Astrocyte (in vitro differentiated cells and primary cell): Measurements from ENCODE around the gene SNX5.

Source experiments
- EZH2 ChIP-seq: IDR thresholded peaks from 2 replicates; pipeline ENCODE4 v1.6.1; 2012; ENCODE audit warnings: mild to moderate bottlenecking, low read length, inconsistent platforms; ENCODE audit not compliant: insufficient read depth
- TF ChIP-seq, protein P1 (sequence below): IDR thresholded peaks from 2 replicates; pipeline ENCODE4 v1.5.1; 2011; ENCODE audit warnings: low read depth, mild to moderate bottlenecking, inconsistent platforms, low read length, moderate library complexity; ENCODE audit not compliant: insufficient read depth

DNA sequence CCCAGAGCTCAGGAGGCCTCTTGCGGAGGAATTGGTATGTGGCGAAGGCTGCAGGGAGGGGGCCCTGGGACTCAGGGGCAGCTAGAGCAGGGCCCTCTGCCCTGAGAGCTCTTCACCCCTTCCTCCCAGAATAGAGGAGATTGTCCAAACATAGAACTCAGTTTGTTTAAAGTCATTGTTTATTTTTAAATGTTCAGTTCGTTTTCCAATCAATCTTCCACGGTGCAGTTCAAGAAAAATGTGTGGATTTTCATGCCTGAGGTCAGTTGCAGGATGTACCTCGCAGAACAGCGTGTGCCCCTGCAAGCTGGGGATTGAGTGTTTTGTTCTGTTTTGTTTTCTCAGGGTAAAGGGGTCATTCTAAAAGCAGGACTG, 37.4 kb upstream of the SNX5 start:
- TF ChIP-seq, protein P1, sequence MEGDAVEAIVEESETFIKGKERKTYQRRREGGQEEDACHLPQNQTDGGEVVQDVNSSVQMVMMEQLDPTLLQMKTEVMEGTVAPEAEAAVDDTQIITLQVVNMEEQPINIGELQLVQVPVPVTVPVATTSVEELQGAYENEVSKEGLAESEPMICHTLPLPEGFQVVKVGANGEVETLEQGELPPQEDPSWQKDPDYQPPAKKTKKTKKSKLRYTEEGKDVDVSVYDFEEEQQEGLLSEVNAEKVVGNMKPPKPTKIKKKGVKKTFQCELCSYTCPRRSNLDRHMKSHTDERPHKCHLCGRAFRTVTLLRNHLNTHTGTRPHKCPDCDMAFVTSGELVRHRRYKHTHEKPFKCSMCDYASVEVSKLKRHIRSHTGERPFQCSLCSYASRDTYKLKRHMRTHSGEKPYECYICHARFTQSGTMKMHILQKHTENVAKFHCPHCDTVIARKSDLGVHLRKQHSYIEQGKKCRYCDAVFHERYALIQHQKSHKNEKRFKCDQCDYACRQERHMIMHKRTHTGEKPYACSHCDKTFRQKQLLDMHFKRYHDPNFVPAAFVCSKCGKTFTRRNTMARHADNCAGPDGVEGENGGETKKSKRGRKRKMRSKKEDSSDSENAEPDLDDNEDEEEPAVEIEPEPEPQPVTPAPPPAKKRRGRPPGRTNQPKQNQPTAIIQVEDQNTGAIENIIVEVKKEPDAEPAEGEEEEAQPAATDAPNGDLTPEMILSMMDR, result no peak
- TF ChIP-seq EZH2, result no peak
